SW480 (cell line): ENCODE measurements around the gene PRKCD.

Experiments
- DNase-seq: peaks from one replicate; pipeline ENCODE4 v3.0.0-alpha.2; 2016; ENCODE audit warnings: low spot score

Gene PRKCD

GRCh38 chr3:53190659-53191058 is 29.6 kb downstream of the PRKCD start:
- no peak for DNase-seq

- DNase-seq, result no peak
Observed at GRCh38 chr3:53191836-53192480, 30.9 kb downstream of the PRKCD start.

GRCh38 chr3:53192608-53193007 is 31.6 kb downstream of the PRKCD start:
- DNase-seq, result no peak

- no peak for DNase-seq
Observed at GRCh38 chr3:53193466-53194209, 32.6 kb downstream of the PRKCD start.

GRCh38 chr3:53194210-53195065 is 33.4 kb downstream of the PRKCD start:
- no peak for DNase-seq

- no peak for DNase-seq
Observed at GRCh38 chr3:53195066-53195450, 34.0 kb downstream of the PRKCD start.

GRCh38 chr3:53195602-53196574 is 34.9 kb downstream of the PRKCD start:
- DNase-seq, result peak; percentile 35

GRCh38 chr3:53196575-53197407 is 35.8 kb downstream of the PRKCD start:
- DNase-seq, result no peak

- DNase-seq, result no peak
Observed at GRCh38 chr3:53198256-53198977, 37.4 kb downstream of the PRKCD start.

- DNase-seq, result no peak
Observed at GRCh38 chr3:53198996-53199395, 38.0 kb downstream of the PRKCD start.

- DNase-seq, result no peak
Observed at GRCh38 chr3:53199834-53200233, 38.8 kb downstream of the PRKCD start.

- no peak for DNase-seq
Observed at GRCh38 chr3:53200501-53201498, 39.8 kb downstream of the PRKCD start.

GRCh38 chr3:53202331-53203015 is 41.5 kb downstream of the PRKCD start:
- peak; percentile 49 for DNase-seq

GRCh38 chr3:53211706-53212702 is 51.0 kb downstream of the PRKCD start:
- no peak for DNase-seq

GRCh38 chr3:53213276-53213675 is 52.3 kb downstream of the PRKCD start:
- DNase-seq, result no peak

GRCh38 chr3:53215816-53216215 is 54.8 kb downstream of the PRKCD start:
- DNase-seq, result no peak

GRCh38 chr3:53216723-53217122 is 55.7 kb downstream of the PRKCD start:
- DNase-seq, result no peak
